ENCODE measurements around the gene MORC4.

Gene MORC4

DNA sequence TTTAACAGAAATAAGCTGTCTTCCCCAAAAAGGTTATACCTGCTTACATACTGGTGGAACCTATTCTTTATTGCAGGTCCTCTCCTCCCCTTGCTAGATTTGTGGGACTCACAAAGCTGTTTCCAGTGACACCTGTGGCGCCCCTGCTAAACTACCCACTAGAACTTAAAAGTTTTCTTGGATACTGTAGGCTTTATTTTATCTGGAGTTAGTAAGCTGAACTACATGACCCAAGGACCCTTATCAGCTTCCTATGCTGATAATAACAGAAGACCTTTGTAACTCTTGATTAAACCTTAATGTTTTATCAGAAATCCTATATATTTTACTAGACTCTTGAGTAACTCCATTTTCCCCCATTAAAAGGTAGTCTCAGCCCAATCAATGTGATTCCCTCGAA, 47.5 kb downstream of the MORC4 start:
- no peak for DNase-seq

DNA sequence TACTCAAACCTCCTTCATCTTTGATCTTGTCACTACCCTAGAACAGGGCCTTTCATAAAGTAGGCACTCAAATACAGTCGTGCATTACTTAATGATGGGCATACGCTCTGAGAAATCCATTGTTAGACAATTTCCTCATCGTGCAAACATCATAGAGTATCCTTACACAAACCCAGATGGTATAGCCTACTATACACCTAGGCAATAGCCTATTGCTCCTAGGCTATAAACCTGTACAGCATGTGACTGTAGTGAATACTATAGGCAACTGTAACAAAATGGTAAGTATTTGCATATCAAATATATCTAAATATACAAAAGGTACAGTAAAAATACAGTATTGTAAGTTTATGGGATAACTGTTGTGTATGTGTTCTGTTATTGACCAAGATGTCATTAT, 47.9 kb downstream of the MORC4 start:
- no peak for DNase-seq

DNA sequence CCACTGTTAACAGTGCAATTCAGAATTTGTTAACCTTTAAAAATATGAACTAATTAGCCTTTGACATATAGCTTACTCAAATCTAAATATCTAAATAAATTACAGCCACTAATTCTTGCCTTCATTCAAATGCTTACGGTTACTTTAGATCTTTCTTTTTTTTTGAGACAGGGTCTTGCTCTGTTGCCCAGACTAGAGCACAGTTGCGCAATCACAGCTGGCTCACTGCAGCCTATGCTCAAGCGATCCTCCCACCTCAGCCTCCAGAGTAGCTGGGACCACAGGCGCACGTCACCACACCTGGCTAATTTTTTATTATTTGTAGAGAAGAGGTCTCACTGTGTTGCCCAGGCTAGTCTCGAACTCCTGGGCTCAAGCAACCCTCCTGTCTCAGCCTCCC, 48.8 kb downstream of the MORC4 start:
- no peak for DNase-seq

DNA sequence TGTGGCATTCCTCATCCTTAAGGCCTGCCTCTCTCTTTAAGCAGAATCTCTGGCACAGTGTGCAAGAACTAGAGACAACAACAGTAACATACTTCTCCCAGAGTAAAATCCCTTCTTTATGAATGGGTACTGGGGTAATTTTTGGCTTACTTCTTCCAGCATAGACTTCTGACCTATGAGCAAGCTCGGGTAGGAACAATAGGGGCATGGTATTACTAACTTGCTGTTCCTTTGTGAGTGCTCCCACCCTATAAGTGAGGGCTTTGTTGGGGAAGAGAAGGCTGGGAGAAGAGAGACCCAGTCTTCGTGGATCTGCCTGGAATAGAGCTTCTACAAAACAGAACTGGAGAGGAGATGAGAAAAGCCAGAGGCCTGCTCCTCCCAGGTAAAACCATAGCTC, 49.6 kb downstream of the MORC4 start:
- DNase-seq = no peak

DNA sequence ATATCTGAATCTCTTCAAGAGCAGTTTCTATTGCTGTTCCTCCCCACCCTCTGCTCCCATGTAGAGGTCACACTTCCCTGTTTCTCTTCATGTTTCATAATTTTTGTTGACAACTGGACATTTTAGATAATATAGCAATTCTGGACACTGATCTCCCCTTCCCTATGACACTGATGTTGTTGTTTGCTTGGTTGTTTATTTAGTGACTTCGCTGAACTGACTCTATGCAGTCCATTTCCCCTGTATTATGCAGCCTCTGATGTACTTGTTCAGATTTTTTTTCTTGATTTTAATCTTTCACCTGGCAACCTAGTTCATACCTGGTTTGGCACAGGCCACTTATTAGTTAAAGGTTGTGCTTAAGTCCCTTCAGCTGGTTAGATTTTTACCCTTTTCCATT, 50.6 kb downstream of the MORC4 start:
- no peak for DNase-seq

DNA sequence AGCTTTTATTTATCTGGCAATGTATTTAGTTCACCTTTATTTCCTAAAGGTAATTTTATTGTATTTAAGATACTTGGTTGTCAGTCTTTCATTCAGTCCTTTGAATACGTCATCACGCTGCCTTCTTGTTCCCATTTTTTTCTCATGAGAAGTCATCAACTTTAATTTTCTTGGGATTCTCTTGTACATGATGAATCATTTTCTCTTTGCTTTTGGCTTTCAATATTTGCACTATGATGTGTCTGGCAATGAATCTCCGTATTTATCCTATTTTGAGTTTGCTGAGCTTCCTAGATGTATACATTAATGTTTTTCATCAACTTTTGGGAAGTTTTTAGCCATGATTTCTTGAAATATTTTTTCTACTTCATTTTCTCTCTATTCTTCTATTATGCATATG, 51.4 kb downstream of the MORC4 start:
- no peak for DNase-seq

DNA sequence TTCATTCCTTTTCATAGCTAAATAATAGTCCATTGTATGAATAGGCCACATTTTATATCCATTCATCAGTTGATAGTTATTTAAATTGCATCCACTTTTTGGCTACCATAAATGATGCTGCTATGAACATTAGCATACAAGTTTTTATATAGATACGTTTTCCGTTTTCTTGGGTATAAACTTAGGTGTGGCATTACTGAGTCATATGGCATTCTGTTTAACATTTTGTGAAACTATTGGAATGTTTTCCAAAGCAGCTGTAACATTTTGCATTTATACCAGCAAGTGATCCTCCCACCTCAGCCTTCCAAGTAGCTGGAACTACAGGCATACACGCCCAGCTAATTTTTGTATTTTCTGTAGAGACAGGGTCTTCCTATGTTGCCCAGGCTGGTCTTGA, 53.5 kb downstream of the MORC4 start:
- DNase-seq = no peak

DNA sequence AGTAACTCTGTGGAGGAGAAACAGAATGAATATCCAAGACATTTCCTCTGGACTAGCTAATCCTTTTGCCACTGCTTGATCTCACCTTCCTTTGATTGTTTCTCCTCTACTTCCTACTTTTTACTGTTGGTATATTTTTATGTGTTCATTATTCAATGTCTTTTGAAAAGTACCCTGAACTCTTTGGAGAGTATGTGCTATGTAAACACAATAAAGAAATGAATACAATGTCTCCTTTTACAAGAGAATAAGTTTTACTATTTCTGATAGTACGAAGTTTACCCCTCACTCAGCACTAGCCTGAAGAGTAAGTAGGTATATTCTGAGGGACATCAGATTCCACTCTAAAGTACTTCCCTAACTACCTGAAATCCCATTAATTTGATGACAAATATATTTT, 59.9 kb downstream of the MORC4 start:
- no peak for DNase-seq

DNA sequence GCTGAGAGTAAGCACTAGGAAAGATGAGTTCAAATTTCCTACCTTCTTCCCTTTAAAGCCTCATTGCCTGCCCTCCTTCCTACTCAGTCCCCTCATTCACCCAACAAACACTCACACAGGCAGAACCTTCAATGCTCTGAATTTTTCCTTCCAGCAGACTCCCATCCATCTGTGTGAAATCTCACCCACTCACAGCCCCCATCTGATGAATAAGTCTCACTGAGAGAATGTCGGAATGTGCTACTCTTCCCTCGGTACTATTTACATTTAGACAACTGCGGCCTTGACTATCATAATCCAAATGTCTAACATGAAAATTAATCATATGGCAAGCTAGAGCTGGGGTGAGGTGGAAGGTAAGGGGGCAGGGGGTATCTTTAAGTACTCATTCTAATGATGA, 60.4 kb downstream of the MORC4 start:
- no peak for DNase-seq

DNA sequence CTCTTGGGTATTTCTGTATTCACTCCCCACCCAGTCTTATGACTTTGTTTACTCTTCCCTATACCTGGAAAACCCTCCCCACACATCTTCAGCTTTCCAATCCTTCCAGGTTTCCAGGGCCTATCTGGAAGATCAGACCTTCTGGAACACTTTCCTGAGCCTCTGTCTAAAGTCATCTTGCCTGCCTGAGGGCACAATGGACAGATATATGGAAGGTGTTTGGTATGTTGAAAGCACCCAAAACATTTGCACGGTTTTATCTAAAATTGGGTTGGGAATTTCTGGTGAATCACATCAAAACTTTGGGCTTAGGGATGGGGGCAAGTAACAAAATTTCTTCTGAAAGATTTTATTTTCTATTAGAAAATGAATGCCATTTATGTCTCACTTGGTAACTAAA, 63.8 kb downstream of the MORC4 start:
- DNase-seq = no peak

DNA sequence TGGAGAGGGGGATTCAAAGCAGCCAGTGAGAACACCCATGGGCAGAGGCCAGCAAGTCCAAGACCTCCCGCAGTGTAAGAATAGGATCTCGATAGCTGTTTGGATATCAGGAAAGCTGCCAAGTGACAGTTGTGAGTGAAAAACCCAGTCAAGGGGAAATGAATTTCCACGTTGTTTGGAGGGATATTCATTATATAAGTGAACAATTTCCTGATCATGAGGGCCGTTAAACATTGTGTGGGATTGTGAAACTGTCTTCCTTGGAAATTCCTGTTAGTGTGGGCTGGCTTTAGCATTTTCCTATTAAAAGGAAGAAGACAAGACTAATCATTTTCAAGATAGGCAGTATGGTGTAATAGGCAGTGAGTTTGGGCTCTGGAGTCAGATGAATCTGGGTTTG, 64.8 kb downstream of the MORC4 start:
- no peak for DNase-seq

DNA sequence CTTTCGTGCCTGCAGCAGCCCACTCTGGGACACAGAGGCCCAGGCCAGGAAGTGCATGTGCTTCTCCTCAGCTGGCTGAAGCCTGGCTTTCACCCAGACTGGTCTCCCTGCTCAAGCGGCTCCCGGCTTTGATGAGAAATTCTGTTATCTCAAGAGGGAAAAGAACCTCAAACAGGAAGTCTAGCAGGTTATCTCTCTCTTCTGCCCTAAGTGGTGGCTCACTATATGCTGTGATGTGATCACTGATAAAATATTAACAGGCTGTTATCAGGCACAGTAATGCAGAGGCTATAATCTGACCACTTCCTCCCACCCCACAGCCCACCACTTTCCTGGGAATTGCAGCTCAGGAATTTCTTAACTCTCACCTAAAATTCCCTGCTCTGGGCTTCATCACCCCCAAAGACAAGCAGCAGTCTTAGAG, 66.5 kb downstream of the MORC4 start:
- DNase-seq = no peak

DNA sequence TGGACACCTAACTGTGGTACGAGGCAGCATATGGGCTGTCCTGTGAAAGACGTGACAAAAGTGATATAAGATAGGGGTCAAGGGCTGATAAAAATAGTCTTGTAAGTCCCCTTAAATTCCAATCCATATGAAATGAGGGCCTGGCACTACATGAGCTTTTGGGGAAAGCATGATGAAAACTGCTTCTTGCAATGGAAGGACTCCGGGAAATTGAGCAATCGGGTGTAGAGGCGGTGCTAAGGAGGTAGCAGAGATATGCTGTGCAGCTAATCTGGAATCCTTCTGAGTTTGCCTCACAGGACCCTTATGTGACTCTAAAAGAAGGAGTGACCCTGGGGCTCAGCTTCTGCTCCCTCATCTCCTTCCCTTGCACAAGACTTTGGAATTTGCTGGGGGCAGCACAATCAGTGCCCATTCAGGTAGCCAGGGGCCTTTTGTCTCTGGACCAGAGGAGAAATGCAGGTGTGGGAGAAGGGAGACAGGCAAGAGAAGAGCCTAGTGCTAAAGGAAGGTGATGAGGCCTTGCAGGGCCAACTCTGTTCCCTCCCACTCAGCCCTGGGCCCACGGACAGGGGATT, 67.0 kb downstream of the MORC4 start:
- DNase-seq = no peak

DNA sequence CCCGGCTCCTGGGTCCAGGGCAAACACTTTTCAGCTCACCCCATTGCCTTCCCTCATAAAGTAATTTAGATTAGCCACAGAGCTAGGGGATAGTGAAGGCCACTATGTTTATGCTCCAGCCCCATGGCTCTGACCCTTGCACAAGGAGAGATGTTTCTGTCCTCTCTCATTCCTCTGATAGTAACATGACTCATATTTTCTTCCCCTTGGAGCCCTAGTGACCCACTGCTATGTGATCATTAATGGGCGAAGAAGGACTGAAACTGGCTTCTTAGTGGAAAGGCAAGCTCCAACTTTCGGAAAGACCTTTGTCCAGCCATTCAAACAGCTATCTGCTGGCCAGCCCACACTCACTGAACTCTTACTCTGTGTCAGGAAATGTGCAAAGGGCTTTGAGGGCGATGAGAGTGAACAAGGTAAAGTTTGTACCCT, 67.5 kb downstream of the MORC4 start:
- DNase-seq = no peak

DNA sequence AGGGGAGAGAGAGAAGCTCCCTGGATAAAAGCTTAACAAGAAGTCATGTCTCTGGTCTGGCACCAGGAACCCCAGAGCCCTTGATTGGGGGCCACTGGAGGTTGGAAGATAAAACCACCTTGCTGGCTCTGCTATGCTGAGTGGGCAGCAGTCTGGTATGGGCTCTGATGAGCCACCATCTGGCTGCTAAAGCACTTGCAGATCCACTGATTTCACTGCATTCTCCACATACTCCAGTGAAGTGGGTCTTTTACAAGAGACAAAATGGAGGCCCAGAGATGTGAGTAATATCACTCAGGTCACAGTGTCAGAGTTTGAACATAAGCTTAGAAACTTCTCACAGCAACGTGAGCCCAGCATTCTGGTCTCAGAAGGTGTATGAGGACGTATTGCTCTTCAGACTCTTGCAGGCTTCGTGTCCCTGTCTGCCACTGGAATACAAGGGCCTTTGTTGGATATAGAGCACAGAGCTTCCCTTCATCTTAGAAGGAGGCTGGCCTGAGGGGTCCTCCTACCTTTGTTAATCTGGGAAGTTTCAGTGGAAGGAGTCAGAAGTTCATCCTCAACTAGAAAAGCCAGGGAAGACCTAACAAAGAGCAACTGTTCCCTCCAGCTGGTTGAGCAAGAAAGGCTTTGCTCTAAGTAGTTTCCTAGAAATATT, 68.1 kb downstream of the MORC4 start:
- DNase-seq = no peak

DNA sequence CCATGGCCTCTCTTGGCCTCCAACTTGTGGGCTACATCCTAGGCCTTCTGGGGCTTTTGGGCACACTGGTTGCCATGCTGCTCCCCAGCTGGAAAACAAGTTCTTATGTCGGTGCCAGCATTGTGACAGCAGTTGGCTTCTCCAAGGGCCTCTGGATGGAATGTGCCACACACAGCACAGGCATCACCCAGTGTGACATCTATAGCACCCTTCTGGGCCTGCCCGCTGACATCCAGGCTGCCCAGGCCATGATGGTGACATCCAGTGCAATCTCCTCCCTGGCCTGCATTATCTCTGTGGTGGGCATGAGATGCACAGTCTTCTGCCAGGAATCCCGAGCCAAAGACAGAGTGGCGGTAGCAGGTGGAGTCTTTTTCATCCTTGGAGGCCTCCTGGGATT, 71.8 kb downstream of the MORC4 start:
- DNase-seq = no peak

DNA sequence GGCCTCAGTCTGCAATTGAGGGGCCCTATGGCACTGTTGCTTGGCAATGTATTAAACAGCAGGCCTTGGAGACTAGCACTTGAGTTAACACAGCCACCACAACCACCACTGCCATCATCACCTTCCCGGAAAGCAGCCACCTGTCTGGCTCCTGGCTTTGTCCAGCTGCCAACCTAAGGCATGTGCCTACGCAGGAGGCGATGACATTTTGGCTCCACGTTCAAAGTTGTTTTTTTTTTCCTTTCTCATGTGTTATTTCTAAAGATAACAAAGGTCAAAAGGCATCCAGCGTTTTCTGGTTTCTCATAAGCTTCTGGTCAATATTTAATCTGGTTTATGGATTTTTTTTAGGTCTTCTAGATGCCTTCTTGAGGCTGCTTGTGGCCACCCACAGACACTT, 72.3 kb downstream of the MORC4 start:
- DNase-seq = no peak

DNA sequence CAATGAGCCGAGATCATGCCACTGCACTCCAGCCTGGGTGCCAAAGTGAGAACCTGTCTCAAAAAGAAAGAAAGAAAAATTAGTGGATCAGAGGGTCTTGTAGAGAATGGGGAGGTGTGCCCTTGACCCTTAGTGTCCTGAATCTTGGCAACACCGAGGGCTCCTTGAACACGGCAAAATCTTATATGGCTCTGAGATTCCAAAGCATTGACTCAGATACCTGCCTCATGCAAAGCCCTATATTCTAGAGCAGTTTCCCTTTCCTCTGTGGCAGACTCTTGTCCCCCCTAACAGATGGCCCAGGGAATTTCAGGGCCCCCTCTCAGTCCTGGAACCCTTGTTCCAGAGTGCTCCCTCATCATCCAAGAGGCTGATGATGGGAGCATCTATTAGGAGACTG, 73.0 kb downstream of the MORC4 start:
- no peak for DNase-seq

DNA sequence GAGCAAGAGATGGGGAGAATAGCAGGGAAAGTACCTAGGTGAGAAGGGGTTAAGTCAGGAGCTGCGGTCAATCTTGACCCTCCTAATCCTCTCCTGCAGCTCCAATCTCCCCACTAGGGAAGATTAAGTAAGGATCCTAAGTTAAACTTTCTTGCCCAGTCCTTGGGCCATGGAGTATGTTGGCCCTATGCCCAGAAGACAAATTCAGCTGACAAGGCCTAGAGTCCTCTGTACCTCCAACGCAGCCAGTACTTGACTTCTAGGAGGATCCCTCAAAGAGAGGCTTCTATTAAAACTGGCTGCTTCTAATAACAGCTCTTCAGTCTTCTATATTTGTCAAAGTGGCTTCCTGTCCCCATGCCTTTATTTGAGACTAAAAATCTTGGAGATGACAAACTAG, 78.4 kb downstream of the MORC4 start:
- DNase-seq = no peak

DNA sequence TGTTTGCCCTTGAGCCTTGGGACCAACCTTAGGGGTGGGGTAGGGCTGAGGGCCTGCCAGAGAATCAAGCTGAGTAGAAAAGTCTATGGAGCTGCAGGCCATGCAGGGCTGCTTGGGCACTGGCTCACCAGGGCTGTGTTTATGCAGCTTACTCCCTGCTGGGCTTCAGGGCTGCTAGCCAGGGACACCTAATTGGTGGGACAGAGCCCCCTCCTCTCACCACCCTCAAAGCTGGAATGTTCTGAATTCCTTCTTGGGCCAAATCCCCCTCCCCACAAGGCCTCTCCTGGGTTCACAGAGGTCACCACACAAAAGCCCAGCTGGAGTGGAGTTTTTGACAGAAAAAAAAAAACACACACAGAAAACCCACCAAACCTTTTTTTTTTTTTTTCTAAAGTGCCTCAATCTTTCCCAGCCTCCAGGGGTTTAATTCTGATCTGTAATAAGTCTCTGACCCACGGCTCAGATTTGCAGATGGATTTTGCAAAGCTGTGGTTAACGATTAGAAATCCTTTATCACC, 80.0 kb downstream of the MORC4 start, which contains the start of gene CLDN2:
CLDN2 (plus strand) TSS at position 471 of the 521 bp plus-strand sequence. CDS start 7,827 bp downstream, outside the sequence.
- DNase-seq = no peak

DNA sequence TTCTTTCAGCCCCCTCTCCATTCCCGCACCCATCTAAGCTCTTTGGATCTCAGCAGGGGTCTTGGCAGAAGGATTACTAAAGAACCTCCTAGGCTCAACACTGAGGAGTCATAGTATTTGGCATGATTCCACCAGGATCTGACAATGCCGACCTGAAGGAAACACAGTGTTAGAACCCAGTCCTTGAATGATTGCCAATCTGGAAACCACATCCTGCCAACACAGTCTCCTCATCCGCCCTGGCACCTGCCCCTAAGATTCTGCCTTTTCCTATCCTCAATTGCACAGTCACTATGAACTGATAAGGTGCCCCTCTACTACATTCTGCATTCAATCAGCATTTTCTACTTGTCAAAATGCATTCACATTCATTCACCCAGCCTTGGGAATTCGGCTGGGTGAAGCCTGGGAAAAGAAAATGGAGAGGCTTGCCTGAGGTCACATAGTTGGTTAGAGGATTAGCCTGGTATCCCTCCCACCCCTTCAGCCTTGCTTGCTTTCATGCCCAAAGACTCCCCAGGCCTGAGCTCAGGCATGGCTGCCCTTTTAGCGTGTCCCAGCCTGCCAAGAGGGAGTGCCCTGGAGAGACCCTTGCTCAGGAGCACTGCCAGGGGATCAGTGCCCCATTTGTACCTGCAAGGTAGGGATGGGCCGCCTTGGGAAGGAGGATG, 82.0 kb downstream of the MORC4 start:
- peak in 3 of 6 experiments; percentile 19 to 52 (median 43) for DNase-seq

DNA sequence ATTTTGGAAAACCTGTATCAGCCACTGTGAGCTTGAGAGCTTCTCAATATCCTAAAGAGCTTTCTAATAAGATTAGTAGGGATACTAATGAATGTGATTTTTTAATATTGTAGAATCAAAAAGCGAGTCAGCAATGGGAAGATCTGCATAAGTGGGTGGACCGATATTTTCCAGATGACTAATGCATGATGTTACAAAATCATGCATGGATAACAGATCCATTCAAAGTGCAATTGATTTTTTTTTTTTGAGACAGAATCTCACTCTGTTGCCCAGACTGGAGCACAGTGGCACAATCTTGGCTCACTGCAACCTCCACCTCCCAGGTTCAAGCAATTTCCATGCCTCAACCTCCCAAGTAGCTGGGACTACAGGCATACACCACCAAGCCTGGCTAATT, 87.1 kb downstream of the MORC4 start:
- no peak for DNase-seq

DNA sequence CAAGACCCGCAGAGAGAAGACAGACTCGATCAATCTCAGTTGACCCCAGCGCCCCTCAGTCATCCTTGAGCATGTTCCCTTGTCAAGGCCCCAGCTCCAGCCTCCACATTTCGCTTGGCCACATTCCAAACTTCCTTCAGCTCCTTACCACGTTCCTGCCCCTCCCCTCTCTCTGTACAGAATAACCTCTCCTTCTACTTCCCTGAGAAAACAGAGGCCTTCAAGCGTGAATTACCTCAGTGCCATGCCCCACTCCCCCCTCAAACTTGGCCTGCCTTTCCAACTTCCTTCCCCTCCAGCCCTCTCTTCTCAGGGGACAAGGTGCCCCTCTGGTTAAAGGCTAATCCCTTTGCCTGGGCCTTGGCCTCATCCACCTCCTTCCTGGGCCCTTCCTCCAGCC, 93.7 kb downstream of the MORC4 start:
- DNase-seq = no peak

DNA sequence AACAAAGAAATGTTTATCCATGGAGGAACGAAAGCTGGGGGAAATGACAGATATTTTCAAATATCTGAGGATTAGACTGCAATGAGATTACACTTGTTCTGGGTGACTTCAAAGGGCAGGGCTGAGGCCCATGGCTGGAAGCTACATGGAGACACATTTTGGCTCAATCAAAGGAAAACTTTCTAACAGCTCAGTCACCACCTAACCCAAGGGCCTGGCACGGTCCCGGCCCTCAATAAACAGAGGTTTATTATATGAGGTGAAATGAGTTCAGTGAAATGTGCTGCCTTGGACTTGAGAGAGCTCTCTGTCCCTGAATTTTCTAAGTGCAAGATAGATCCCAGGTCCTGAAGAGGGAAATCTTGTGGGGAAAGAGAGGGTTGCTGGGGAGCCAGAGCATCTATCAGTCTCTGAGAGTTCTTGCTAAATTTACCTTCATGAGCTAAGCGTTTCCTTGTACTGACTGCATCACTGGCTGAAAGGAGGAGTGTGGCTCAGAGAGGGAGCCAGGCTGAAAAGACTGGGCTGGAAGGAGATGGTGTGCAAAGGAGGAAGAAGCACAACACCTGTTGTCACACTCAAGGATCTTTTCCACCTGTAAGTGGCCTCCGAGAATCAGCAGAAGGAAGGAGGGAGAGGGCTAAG, 94.8 kb downstream of the MORC4 start:
- DNase-seq = no peak

All from stimulated activated naive CD4-positive, alpha-beta T cell (primary cell).